Brain pericyte (primary cell): ENCODE data around the gene ZBED2.
"Not testable (repeated sequence)": the region's sequence is repeated elsewhere in the genome, so short reads cannot be mapped to it uniquely, and the experiment has no call there.

ENCODE experiments used
- DNase-seq: peaks from one replicate; pipeline ENCODE4 v3.0.0-alpha.2; 2012; ENCODE audit warnings: low read depth, low spot score

ZBED2 gene, protein sequence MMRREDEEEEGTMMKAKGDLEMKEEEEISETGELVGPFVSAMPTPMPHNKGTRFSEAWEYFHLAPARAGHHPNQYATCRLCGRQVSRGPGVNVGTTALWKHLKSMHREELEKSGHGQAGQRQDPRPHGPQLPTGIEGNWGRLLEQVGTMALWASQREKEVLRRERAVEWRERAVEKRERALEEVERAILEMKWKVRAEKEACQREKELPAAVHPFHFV

GRCh38 chr3:111595232-111595631, at the start of gene ZBED2:
Gene ZBED2, minus strand, starts transcription at chr3:111595346. Its CDS starts 1,145 bp downstream, at chr3:111594201.
- no peak for DNase-seq

DNA sequence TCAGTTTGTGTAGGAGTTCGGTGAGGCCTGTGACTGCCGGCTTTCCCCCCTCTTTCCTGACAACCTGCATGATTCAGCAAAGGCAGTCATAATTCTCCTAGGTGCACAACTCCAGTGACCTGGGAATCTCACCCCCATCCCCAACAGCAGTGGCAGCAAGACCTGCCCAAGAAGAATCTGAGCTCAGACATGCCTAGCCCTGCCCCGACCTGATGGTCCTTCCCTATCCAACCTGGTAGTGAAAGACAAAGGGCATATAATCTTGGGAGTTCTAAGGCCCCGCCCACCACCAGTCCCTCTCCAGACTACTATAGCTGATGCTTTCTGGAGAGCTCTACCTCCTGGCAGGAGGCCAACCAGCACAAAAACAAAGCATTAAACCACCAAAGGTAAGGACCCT, 44.2 kb upstream of the ZBED2 start:
- DNase-seq: no peak

GRCh38 chr3:111636366-111636885, 41.3 kb upstream of the ZBED2 start:
- DNase-seq: no peak

DNA sequence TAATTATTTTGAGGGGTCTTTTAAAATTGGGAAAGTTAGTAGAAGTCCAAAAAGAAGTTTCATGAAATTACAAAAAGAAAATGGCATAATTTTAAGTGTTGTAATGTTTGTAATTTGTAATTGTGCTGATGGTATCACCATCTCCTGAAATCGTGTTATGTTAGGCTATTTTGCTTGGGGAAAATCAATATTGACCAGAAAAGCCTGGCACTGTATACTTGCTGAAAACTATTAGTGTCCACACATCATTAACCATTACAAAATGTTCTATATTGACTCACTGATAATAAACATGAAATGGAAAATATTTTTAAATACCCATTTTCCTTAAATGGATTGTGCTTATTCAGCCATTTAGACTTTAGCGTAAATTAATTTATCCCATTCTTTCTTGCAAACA, 40.3 kb upstream of the ZBED2 start:
- DNase-seq: no peak

DNA sequence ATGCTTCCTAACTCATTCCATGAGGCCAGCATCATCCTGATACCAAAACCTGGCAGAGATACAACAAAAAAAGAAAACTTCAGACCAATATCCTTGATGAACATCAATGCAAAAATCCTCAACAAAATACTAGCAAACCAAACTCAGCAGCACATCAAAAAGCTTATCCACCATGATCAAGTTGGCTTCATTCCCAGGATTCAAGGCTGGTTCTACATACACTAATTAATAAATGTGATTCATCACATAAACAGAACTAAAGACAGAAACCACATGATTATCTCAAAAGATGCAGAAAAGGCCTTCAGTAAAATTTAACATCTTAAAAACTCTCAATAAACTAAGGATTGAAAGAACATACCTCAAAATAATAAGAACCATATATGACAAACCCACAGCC, 35.5 kb upstream of the ZBED2 start:
- DNase-seq: not testable (repeated sequence)

DNA sequence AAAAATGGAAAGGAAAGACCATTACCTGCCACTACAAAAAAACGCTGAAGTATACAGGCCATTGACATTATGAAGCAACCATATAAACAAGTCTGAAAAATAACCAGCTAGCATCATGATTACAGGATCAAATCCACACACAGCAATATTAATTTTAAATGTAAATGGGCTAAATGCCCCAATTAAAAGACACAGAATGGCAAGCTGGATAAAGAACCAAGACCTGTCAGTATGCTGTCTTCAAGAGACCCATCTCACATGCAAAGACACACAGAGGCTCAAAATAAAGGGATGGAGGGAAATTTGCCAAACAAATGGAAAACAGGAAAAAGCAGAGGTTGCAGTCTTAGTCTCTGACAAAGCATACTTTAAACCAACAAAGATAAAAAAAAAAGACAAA, 33.9 kb upstream of the ZBED2 start:
- not testable (repeated sequence) for DNase-seq

DNA sequence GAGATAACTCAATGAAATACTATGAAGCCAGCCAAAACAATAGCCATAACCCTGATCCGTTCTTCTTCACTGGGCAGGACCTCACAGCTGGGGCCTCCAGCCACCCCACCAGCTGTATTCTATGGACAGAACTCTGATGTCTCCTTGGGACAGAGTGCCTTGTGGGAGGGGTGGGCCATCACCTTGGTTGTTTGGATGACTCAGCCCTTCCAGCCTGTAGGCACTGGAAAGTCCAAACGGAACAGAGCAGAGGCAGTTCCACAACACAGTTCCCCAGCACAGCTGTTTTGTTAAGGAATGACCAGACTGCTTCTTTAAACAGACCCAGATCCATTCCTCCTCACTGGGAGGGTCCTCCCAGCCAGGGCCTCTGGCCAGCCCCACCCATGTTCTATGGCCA, 31.9 kb upstream of the ZBED2 start:
- DNase-seq: no peak

DNA sequence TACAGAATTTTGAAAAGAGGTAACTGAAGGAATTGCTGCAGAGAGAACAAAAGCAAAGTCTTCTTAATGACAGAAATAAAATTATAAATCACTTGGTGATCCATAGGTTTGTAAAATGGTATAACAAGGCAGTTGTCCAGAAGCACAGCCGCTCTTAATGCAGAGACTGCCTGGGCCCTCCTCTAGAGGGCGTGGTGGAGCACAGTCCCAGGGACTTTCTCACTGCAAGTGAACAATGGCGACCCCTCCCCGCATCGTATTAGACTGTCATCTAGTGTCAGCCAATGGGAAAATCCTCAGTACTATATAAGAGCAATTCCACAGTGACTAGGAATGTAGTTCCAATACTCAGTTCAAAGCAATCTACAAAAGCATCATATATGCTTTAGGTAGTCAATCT, 26.4 kb upstream of the ZBED2 start:
- no peak for DNase-seq

DNA sequence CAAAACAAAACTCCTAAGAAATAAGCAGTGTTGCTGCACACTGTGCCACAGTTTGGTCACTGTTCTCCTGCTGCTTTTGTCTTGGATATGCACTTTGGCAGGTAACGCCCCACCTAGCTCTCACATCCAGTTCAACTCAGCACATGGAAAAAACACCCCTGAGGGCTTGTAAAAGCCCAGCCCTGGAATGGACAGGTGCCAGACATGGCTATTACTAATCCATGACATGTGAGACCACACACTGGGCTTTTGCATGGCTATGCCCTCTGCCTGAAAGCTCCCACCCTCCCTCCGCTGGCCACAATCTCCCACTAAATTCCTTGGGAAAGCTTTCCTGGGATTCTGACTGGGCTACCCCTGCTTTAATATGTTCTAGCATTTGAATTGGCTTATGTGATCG, 24.7 kb upstream of the ZBED2 start:
- DNase-seq: no peak

GRCh38 chr3:111618945-111619344, 23.8 kb upstream of the ZBED2 start:
- DNase-seq: no peak

GRCh38 chr3:111617912-111618601, 22.9 kb upstream of the ZBED2 start:
- no peak for DNase-seq

GRCh38 chr3:111617406-111617805, 22.3 kb upstream of the ZBED2 start:
- no peak for DNase-seq

- no peak for DNase-seq
Measured at GRCh38 chr3:111616417-111617105, 21.4 kb upstream of the ZBED2 start.

GRCh38 chr3:111615880-111616279, 20.7 kb upstream of the ZBED2 start:
- DNase-seq: no peak

DNA sequence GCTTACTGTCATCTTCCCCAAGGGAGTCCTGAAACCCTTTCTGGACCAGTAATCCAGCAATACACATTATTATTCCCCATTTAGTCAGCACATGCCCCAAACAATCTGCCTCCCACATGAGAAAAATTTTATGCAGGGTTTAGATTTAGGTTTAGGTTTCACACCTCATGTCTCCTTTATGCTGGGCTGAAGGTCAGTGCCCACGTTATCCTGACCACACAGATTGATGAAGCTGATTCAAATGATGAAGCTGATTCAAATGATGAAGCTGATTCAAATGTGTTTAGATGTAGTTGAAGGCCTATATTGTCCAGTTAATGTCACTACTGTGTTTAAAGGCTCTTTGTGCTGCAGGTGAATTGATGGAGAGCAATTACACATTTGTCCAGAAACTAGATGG, 18.1 kb upstream of the ZBED2 start:
- no peak for DNase-seq

DNA sequence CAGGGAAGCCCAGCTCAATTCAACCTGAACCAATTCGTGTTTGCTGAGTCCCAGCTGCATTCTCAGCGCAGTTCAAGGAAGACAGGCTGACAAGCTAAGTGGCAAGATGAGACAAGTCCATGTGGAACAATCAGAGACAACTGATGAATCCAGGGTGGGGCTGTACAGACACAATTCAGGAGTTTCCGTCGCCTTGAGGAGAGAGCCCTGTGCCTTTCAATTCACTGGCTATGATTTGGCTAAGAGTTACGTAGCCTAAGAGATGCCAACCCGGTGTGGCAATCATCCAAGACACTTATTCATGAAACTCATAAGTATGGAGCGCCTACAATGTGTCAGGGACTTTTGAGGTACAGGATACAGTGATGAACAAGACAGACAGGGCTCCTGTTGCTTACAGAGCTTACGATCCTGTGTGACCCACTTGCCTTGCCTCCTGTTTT, 15.5 kb upstream of the ZBED2 start:
- no peak for DNase-seq

DNA sequence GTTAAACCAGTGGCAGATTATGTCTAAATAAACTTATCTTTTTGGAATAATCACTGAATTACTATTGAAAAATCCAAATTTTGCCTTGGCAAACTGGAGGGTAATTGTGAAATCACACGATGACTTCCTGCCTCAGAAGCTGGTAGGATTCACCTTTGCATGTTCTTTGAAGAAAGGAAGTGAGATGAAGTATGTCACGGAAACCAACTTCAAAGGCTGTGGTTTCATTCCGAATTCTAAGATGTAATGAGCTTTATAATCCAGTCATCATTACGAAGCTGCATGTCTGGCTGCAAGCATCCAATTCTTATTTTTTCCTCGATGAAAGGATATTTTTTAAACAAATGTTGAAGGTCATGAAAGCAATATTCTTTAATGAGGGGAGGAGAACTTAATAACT, 15.0 kb upstream of the ZBED2 start:
- no peak for DNase-seq

- DNase-seq: no peak
Measured at GRCh38 chr3:111609700-111610099, 14.6 kb upstream of the ZBED2 start.

DNA sequence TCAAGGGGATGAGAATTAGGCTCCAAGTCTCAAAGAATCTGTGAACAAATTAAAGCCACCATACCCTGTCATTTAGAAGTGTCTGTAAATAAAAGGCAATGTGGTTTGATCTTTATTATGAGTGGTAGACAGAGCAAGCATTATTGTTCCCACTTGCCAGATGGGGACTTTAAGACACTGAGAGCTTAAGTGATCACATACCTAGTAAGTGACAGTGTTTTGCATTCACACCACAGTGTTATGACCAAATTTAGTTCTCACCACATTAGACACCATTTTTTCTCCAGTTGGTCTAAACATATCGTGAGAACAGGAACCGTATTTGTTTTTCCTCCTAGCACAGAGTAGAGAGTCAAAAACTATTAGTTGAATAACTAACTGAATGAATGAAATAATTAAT, 13.2 kb upstream of the ZBED2 start:
- DNase-seq: no peak

- no peak for DNase-seq
Measured at GRCh38 chr3:111607240-111607920, 12.2 kb upstream of the ZBED2 start.

DNA sequence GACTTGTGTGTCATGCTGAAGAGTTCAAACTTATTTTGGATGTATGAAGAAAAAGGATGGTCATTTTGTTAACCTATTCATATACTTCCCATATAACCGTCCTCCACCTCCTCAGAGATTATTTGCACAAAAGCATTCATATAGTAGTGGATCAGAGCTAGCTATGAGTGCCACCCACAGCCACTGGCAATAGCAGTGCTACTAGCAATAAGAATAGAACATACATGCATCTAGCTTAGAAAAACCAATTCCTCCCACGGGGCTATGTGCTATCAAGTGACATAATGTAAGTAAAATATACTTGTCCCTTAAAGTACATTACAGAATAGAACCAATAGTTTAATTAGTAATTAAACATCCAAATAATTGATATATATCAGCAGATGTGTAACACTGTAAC, 10.3 kb upstream of the ZBED2 start:
- no peak for DNase-seq

DNA sequence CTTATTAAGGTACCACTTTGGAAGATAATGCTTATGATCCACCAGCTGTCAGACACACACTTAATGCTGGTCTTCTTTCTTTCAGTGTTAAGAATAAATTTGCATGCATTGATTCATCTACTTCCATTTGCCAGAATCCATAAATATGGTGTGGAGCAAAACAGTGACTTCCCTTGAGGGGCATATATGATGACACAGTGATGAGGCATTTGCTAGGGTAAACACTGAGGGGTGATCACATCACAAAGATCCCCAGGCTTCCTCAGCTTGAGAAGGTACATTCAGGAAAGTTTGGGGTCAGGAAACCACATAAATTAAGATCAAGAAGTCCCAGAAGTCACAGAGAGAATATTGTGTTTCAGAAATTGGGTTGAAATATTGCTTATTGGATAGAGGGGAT, 9.9 kb upstream of the ZBED2 start:
- DNase-seq: no peak
